ENCODE results near the gene AGAP1.
"Not testable (repeated sequence)": the region's sequence is repeated elsewhere in the genome, so short reads cannot be mapped to it uniquely, and the experiment has no call there.

Gene AGAP1

DNA sequence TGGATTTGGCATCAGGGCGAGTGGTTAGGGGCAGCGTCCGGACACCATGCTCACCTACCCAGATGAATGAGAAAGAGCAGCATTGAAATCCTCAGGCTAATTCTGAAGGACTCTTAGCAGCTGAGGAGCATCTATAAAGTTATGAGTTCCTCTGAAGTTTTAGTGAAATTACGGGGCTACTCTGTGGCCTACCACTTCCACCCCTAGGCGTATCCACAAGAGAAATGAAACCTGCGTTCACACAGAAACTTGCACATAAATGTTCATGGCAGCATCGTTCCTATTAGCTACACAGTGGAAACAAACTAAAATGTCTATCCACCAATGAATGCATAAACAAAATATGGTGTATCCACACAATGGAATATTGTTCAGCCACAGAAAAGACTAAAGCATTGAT lies 576.4 kb downstream of the AGAP1 start:
- no peak for DNase-seq
- no peak for ATAC-seq

DNA sequence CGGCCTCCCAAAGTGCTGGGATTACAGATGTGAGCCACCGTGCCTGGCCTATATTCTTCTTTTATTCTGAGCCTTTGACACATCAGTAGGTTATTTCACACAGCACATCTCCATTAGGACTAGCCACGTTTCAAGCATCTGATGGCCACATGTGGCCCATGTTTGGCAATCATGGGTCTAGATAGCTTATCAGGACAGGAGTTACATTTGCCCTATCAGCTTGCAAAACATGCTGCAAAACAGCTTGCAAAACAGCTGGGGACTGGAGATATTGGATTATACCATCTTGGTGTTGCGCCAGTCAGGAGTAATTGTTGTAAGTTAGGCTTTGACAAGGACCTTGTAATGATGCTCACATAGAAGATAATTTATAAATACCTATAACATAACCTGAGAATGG lies 579.4 kb downstream of the AGAP1 start:
- no peak for ATAC-seq
- no peak for DNase-seq

DNA sequence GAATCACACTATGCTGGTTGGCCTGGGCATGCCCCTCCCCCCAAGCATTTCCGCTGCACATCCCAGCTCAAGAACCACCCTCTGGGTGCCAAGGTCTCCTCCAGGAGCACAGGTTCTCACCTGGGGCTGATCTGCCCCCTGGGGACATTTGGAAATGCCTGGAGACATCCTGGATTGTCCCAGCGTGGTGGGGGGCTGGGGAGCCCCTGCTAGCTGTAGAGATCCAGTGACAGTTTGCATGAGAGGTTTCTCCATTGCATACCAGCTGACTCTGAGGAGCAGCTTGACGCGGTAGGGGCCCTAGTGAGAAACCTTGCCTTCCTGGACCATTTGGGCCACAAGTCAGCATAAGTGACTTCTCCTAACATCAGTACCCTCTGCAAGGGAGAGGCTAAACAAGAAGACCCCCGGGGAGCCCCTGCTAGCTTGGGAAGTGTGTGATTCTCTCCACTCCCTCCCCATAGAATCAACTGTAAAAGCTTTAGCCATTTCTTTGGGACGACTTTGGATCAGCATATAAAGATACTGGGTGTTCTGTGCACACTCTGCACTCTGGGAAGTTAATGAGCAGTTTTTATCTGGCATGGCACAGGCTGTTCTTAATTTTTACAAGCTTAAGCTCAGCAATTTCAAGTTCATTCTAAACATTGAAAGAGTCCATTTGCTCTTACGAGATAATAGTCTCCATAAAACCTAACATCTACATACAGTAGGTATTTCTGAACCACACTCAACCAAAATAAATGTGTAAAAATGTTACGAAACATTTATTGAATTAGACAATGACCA lies 580.2 kb downstream of the AGAP1 start:
- DNase-seq, result no peak
- no peak for ATAC-seq

DNA sequence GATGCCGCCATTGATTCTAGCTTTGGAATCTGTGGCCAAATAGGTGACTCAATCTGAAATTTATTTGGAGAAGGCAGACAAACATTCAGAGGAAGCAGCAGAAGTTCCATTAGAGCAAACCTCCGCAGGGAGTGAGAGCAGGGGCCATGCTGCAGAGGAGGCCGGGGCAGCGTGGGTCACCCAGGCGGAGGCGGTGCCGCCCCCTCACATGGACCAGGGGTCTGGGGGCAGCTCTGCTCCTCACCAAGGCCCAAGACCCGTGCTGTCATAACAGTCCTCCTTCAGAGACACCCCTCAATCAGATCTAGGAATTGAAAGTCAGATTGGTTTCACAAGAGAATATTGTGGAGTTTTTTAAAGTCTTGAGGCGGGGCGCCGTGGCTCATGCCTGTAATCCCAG lies 582.0 kb downstream of the AGAP1 start:
- ATAC-seq (no peak), DNase-seq (no peak)

DNA sequence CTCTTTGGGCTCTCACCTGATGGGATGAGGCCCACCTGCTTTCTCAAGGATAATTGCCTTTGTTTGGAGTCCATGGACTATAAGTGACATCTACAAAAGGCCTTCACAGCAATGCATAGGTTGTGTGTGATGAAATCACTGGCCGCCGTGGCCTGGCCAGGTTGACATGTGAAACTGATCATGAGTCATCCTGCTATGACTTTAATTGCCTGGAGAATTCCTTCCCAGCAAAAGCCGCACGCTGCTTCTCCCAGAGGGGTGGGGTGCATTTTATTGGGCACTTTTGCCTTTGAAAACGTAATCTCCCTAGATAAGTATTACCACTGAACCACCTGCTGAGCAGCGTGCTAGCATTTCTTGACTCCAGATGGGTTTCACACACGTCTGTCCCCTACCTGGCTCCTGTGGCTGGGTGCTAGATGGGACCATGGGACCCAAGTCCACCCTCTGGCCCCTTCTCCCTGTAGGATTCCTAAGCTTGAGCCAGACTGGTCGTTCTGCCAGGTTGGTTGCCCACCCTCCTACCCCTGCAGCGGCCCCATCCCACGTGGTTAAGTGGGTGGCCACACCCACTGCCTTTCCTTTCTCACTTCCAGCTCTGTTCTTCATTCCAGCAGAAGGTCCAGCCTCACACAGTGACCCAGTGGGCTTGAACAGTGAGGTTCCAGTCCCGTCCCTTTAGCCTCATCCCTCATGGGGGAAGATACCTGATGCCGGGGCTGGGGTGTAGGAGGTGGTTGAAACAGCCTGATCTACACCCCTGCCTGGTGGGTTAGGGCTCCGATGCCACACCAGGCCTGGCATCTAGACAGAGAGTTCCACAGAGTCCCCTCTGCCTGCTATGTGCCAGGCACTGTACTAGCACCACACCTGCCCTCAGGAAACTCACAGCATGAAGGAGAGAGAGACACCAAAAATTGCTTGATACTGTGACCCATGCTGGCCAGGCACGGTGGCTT lies 584.7 kb downstream of the AGAP1 start:
- ATAC-seq (no peak), DNase-seq (no peak)

DNA sequence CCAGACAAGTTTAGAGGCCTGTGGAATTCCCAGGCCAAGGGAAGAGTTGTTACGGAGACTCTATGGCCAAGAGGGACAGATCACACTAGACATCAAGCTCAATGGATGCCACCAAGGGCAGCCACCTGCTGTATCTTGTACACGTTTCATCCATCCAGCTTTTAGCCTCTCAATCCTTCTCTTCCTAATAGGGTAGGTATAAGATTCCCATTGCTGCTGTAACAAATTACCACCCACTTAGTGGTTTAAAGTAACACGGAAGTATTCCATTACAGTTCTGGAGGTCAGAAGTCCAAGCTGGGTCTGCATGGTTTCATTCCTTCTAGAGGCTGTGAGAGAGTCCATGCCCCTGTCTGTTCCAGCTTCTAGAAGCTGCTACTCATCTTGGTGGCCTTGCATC lies 586.6 kb downstream of the AGAP1 start:
- ATAC-seq (no peak), DNase-seq (no peak)

DNA sequence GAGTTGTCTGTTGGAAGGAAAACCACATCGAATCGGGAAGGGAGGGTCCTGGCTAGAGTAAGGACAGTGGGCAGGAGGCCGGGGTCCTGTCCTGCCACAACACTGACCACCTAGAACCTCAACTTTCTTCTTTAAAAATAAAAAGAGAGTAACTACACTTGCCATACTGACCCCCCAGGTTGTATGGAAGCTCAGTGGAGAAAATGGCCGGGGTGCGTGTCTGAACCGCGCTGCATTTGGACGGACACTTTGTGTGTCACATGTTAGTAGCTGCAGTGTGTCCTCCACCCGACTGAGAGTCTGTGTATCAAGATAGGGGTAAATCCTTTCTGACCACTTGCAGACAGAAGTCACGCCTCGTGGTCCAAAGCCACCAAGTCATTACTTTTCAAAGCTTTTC lies 587.3 kb downstream of the AGAP1 start:
- no peak for ATAC-seq
- DNase-seq, result no peak

DNA sequence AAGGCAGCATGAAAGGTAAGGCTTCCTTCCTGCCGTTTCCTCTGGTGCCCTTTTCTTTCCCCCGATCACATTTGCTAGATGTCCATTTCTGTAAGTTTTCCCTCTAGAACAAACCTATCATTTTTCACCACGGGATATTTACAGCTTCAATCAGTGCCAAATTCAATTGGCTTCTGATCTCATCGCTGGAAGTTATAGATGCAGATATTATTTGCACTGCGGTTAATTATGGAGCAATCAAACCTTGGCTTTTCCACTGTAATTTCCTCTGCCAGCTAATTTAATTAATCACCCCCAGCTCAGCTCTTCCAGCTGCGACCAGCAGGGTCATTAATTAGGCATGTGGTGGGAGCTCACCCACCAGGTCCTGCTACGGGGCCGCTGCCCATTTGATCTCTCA lies 588.2 kb downstream of the AGAP1 start:
- DNase-seq (no peak), ATAC-seq (no peak)

DNA sequence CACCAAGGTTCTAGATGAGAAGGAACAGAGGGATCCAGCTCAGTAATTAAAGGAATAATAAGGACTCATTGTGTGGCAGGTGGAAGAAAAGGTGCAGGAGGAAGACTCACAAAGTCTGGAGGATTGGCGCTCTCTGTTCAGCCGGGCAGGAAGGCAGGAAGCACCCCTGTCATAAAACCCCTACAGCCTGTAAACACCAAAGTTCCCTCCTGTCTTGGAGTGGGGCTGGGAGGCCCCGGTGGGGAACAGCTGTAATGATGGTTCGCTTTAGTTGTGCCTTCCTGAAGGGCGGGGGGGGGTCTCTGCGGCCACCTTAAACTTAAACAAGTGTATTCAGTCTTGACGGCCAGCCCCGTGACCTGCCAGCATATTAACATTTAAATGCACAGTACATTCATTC lies 590.1 kb downstream of the AGAP1 start:
- DNase-seq (no peak), ATAC-seq (no peak)

DNA sequence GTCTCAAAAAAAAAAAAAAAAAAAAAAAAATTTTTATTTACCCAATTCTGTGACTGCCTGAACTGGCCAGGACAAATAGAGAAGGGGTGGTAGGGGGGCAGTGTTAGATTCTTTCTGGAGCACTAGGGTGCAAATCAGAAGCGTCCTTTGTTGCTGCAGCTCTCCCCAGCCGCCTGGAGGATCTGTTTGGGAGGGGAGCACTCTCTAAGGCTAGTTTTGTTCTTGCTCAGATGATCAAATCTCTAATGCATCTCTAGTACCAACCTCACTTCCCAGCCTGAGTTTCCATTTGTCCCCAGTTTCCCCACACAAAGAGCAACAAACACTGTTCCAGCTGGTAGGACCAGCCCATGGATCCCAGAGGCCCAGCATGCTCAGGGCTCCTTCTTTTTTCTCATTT lies 591.4 kb downstream of the AGAP1 start:
- DNase-seq (no peak), ATAC-seq (no peak)

DNA sequence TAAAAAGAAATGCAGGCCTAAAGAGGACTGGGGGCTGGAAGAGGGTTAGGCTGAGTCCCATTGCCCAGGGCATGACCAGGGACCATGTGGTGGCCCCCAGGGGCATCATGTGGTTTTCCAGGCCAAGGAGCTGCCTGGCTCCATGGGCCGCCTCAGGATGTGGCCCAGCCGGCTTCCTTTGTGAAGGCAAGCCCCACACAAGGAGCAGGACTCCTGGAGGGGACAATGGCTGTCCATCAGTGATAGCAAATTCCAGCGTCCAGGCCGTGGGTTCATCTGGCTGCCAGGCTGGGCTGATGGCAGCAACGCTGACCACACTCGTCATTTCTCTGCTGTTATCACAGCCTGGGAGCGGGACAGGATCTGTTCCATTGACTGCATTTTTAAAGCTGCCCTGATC lies 591.8 kb downstream of the AGAP1 start:
- DNase-seq, result no peak
- no peak for ATAC-seq

DNA sequence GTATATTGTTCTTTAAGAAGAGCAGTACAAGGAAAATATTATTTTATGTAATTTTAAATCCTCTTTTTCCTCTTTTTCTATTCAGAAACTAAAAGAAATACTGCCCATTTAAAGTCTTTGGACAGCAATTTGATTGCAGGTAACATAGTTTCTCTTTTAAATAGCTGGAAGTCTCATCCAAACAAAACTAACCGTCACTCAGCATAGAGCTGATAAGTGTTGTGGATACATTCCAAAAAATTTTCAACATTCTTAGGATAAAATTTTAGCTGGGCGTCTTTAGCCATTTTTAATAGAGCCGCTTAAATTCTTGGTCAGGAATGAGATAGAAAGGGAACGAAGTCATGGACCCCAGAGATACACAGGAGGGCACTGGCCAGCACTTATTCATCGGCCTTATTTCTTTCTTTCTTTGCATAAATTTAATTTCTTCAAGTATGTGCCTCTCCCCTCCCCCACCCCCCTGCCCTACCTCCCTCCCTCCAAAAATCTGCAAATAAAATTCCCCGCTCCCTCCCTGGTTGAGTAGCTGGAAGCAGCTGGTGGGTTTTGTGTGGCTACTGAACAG lies 592.6 kb downstream of the AGAP1 start:
- no peak for DNase-seq
- ATAC-seq, result no peak

DNA sequence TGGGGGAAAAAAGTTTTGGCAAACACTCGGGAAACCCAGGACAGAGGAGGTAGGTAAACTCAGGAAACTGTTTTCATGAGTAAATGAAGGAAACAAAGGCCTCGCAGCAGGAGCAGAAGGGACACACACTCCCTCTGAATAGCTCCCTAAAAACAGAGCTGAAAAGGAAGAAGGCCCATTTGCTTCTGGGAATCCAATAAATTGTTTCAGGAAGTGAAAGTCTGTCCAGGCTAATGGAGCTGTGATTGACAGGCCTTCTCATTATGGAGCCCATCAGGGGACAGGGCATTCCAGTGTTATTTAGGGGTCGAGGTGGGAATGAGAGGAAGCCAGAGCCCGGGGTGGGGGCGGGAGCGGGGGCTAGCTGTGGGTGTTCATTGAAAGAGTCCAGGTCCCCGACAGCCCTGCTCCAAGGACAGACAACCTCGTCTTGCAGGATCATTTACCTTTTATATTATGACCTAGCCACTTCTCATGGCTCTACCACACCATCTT lies 593.2 kb downstream of the AGAP1 start:
- ATAC-seq, result no peak
- DNase-seq, result no peak

DNA sequence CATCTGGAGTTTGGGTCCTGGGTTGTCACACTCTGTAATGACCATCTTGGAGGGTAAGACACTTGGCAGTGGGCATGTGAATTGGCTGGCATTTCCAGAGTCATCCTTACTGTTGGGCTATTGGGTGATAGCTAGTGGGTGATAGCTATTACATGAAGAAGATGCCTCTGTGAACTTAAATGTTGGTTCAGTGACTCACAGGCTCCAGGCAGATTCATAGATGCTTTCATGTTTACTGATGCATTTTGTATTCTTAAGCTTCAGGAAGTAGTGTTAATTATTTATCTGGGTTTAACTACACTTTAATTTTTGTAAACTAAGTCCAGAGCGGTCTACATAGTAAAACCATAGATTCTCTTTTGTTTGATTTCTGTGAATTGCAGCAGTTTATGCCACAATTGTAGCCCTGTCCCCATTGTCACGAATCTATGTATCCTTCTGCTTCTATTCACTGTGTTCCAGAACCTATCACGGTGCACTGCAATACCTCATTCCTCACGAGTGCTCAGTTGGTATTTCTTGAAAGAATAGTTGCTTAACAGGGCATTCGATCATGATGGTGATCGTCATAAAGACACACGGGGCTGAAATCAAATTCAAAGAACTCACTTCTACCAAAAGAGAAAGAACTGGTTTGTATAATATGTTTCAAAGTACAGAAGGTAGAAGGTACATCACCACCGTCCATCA lies 594.7 kb downstream of the AGAP1 start:
- ATAC-seq, result no peak

DNA sequence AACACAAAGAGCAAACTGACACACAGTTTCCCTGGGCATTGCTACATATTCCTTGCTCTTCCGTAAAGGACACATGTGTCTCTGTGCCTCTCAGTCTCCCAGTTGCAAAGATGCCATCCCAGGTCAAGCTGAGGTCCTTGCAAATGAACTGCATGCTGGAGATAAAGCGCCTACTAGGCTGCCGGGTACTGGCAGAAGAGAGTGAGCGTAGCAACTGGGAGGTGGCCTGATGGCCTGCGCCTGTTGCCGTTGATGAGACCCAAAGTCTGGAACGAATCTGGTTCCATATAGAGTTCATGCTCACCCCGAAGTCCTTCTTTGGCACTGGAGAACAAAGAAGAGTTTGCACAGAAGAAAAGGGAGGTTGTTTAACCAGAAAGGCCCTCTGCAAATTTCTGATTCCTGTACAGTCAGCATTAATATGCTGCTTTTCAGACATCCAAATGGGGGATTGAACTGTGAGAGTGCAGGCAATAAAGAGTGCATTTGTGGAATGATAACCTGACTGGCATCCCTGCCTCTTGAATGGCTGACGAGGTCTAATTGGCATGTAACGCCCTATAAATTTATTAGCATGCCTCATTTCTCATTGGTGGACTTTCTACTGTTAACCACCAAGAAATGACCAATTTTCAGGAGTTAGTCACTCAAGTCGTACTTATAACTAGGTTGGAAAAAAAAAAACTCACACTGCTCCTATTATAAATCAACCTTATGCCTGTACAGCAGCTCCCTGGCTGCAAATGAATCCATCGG lies 595.6 kb downstream of the AGAP1 start:
- DNase-seq (no peak), ATAC-seq (no peak)

More for the DNA sequence above, 594.7 kb downstream of the AGAP1 start:
- no peak for DNase-seq

DNA sequence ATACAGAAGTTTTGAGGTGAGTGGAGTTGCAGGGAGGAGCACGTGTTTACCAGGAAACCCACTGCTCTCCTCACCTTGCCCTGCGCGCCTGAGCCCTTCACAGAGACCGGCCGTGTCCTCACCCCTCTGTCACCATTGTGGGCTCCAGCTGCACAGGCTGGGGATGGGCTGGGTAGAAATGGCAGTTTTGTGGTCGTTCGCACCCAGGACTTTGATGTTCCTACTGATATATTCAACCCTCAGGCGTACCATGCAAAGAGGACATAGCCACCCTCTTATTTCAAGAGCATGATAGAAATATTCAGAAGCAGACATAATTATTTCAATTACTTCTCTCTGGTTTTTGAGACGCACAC lies 596.2 kb downstream of the AGAP1 start:
- ATAC-seq (no peak), DNase-seq (no peak)

DNA sequence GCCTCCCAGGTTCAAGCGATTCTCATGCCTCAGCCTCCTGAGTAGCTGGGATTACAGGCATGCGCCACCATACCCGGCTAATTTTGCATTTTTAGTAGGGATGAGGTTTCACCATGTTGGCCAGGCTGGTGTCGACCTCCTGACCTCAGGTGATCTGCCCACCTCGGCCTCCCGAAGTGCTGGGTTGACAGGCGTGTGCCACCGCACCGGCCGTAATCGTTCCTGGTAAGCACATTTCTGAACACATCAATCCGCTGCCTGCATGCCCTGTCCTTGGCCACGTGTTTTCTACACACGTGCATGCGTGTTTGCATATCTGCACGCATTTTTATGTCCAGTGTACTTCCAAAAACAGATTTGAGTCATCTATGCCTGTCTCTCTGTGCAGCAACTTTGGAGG lies 597.0 kb downstream of the AGAP1 start:
- not testable (repeated sequence) for ATAC-seq, DNase-seq

DNA sequence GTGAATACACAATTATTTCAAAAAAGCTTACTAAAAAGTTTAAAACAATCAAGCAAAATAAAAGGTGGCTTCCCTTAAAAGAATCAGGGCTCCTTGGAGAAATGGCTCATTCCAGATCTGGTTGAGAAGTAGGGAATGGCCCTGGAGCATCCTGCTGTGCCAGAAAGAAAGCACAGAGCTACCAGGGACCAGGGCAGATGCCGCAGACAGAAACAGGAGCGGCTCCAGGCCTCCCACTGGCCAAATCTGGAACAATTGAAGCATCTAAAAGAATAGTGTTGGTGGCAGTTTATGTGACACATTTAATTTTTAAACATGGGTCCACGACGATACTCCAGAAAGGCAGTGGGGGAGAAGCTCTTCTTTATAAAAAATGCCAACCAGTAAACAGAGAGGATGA lies 598.9 kb downstream of the AGAP1 start:
- ATAC-seq (no peak), DNase-seq (no peak)

DNA sequence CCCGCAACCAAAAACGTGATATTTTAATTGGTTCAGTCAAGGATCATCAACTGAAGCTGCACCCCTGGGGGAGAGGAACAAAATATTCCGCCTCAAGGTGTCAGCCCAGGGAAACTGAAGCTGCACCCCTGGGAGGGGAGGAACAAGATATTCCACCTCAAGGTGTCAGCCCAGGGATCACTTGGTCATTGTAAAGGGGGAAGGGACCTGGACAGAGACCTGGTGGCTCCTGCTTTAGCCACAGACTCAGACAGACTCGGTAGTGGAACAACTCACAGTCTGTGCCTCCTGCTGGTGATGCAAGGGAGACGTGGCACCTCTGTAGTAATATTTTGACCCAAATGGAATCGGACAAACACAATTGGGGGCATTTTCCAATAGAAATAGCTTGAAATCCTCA lies 599.3 kb downstream of the AGAP1 start:
- ATAC-seq (no peak), DNase-seq (no peak)

DNA sequence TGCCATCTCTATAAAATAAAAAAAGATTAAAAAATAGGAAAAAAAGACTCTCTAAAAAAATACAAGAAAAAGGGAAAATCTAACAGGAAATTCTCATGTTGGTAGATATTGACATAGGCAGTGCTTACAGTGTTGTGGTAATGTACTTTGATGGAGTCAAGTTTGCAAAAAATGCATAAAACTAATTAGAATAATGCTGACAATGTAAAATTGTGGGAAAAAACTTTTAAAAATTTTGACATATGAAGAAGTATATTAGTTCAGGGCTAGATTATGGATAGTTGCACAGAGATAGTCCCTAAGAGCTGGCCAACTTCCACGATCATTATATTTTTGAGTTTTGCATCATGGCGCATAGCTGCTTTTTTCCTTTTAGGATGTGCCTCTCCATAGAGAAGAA lies 601.7 kb downstream of the AGAP1 start:
- DNase-seq (no peak), ATAC-seq (no peak)

DNA sequence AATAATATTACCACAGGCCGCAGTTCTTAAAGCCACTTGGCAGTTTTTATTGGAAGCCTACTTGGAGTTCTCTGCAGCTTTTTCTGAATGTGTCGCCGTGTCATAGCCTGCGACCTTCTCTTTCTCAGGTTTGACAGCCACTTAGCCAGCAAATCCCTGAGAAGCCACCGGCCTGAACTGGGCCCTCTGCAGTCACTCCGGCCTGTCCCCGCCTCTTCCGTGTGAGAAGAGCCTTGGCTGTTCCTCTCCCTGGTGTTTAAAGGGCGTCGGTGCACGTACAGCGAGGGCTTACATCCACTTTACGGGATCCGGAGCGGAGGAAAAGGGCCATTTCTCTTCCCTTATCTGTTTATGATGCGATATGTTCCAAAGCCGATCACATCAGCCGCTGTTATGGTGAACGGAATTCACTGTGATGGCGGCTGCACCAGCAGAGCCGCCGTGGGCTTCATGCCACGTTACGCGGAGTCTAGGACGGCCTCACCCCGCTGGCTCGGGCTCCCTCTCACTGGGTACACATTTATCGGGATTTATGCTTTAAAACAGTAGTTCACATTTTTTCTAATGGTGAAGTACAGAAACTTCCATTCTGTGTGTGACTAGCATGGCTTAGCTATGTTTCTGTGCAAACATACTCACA lies 607.6 kb downstream of the AGAP1 start:
- no peak for ATAC-seq

More for the DNA sequence above, 607.6 kb downstream of the AGAP1 start:
- no peak for DNase-seq
